DMS 273 (cell line): ENCODE results near the gene CACNB2.
"Not testable (repeated sequence)": the region's sequence is repeated elsewhere in the genome, so short reads cannot be mapped to it uniquely, and the experiment has no call there.

Experiments used
- DNase-seq: peaks from one replicate; lab custom pipeline; 2025; ENCODE audit not compliant: unreplicated experiment; lab: John Stamatoyannopoulos, UW

CACNB2 gene

DNA sequence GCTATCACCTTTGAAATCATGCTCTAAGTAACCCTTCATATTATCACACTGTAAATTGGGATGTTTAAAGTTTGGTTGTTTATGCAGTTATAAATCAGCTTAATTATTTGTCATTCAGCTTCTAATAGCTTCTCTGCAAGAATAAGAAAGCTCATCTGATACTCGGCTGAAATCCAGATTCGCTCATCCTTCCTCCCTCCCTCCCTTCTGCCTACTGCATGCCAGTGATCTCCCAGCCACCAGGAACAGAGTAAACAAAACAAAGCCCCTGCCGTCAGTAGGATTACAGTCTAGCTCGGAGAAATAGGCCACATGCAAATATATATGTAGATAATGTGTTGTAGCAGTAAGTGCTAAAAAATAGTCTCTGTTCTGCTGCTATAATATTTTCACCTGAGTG, 299.4 kb downstream of the CACNB2 start:
- no peak for DNase-seq

DNA sequence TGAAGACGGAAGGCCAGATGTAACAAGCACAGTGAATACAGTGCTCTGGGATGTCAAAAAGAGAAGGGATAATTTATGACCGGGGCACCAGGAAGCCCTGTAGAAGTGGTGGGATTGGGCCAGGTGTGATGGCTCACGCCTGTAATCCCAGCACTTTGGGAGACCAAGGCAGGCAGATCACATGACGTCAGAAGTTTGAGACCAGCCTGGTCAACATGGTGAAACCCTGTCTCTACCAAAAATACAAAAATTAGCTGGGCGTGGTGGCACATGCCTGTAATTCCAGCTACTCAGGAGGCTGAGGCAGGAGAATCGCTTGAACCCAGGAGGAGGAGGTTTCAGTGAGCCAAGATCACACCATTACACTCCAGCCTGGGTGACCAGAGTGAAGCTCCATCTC, 305.4 kb downstream of the CACNB2 start:
- not testable (repeated sequence) for DNase-seq

DNA sequence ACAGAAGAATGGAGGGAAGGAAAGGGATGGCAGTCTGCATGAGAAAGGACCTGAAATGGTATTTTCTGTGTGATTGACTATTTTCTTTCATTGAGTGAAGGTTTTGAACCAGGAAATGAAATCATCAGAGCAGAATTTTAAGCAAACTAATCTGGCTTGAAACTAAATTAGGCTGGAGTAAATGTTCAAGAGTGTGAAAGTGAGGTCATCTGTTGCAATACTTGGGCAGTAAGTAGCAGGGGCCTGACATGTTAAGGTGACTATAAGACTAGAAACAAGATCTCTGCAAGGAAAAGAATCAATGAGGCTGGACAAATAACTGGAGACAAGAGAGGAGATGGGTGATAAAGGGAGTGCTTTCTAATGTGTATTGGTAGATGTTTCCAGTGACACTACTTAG, 306.0 kb downstream of the CACNB2 start:
- DNase-seq: no peak

DNA sequence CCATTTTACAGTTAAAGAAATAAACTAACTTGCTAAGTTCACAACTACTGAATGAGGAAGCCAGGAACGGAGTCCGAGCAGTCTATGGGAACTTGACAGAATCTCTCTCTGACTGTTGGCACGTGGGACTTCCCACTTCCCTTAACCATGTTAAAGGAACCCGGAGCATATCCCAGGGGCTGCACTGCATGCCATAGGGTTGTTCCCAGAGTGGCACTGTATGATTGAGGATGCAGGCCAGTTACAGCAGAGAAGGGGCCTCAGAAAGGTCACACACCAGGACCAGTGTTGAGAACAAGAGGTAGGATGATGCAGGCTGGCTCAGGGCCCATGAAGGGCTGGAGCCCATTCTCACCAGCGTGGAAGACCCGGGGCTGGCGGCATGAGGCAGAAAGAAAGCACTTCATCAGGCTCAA, 309.4 kb downstream of the CACNB2 start:
- no peak for DNase-seq

DNA sequence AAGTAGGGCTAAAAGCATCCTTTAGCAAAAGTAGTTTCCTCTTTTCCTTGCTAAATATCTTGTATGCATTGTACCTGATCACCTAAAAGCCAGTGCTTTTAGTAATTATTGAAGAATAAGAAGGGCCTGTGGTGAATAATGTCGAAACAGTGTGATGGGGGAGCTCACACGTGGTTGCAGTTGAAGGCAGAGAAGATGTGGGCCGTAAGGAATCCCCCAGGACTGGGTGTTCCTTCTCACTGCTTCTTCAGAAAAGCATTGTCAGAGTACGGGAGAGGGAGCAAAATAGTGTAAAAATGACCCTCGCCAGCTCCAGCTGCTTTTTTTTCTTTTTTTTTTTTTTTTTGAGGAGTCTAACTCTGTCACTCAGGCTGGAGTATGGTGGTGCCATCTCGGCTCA, 310.1 kb downstream of the CACNB2 start:
- no peak for DNase-seq

DNA sequence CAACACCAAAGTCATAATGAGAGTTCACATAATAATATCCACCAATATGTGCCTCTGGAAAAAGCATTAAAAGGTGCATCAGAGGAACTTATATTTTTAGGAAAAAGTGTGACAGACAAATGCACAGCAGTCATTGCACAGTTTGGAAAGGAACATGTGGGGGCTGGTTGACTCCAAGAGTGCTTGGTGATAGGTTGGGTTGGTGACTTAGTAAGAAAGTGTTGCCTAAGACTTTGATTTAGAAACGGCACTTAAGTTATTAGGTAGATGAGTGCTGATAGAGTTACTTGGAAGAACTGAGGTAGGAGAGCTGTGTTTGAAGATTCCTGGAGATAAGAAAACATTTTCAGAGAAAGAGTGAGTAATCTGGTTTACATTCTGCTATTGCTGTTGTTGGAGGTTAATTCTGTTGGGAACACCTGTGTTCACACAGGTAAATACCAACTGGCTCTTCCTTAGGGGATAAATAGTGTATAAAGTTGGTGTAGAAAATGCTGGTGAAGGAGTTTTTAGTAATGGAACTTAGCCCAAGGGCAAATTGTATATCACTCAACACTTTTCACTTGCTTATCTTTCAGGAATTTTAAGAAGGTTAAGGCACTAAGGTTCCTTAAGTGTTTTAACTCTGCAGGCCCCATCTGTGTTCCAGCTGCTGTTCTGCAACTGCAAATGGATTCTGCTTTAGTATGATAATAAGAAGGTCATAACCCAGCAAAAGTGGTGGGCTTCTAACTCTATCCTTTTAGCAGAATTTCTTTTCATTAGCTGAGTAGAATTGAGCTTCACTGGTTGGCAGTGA, 315.1 kb downstream of the CACNB2 start:
- DNase-seq: no peak

DNA sequence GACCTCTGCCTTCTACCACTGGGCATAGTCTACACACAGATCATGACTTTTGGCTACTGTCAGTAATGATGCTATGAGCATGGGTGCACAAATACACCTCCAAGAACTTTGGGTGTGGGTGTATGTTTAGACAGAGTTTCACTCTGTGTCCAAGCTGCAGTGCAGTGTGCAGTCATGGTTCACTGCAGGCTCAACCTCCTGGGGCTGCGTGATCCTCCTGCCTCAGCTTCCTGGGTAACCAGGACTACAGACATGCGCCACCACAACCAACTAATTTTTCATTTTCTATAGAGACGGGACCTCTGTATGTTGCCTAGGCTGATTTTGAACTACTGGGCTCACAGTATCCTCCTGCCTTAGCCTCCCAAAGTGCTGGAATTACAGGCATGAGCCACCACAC, 316.8 kb downstream of the CACNB2 start:
- no peak for DNase-seq

DNA sequence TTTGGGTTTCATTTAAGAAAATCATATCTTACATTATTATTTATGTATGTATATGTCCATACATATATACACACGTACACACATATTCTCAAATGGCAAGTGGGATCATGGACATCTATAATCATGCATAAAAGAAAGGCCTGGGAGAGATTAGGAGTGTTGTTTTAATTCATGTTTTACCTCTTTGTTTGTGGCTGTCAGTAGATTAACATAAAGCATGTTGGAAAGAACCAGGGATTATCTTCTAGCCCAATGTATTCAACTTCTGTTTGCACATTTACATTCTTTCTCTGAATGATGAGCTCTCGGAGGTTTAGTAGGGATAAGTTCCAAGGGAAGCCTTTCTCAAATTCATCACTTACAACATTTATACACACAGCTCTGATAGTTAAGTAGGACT, 319.8 kb downstream of the CACNB2 start:
- DNase-seq: no peak

DNA sequence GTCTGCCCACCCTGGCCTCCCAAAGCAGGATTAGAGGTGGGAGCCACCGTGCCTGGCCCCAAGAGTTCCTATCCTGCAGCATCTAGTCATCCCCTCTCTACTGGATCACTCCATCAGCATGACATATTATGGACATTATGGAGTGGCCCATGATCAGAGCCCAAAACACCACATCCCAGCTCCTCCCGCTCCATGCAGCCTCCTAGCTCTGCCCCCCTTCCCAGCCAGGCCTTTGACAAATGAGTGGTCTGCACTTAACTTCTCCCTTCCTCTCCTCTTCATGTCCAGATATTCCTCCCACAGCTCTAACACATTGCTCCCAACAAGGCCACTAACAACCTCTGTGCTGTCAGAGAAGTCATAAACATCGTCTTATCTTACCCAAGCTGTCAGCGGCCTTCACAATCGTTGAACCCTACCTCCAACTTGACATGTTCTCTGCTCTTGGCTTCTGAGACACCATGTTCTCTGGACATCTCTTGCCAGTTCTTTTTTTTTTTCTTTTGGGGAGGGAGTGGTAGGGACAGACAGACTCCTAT, 323.5 kb downstream of the CACNB2 start:
- DNase-seq: no peak

DNA sequence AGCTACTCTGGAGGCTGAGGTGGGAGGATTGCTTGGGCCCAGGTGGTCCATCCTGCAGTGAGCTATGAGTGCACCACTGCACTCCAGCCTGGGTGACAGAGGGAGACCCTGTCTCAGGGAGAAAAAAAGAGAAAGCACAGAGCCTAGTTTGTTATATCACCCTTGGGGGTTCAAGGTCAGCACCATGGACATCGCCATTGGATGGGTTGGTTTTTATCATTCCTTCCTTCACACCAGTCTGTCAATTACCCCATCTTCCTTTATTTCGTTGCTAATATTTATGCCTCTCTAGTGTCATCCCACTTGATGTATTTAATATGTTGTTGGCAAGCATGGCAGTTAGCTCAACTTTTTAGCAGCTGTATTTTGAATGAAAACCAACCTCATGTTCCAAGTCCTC, 328.9 kb downstream of the CACNB2 start:
- DNase-seq: no peak

DNA sequence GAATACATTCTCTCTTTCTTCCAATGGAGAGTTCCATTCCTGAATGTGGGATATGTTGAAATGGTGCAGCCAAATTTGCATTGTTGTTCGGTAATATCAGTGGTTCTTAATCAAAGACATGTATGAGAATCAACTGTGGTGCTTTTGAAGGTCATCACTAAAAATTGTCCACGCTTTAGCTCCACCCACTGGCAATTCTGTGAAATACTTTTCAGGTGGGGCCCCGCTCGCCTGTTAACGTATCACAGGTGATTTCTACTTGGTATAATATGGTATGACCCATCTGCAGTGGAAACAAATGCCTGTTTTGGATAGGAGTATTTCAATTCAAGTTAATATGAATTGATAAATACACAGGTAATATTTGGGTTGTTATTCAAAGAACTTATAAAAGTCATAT, 332.8 kb downstream of the CACNB2 start:
- DNase-seq: peak; percentile 4

DNA sequence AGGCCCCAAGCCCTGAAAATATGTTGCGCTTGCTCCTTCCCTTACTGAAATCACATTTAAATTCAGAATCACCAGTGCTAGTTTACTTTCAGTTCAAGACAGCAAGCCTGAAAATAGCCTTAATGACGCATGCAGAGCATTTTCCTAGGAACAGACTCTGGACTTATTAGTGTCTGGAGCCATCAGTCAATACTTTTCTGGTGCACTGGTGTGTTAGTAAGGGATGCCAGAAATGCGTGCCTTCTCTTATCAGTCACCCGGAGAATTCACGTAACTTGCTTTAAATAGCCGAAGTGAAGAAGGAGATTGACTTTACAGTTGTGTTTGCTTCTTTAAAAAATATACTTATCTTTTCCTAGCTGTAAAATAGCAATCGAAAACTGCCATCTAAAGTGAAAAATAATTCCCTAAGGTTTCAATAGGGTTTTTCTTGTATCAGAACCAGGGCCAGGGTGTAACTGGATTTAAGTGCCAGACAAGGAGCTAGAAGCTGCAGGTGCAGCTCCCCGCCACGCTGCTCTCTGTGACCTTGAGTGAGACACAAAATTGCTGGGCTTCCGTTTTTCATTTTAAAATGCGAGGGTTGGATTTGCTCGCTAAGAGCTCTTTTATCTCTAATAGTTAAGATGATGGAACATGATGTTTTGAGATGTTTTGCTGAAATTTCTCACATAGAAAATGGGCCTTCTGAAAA, 333.3 kb downstream of the CACNB2 start:
- DNase-seq: no peak

DNA sequence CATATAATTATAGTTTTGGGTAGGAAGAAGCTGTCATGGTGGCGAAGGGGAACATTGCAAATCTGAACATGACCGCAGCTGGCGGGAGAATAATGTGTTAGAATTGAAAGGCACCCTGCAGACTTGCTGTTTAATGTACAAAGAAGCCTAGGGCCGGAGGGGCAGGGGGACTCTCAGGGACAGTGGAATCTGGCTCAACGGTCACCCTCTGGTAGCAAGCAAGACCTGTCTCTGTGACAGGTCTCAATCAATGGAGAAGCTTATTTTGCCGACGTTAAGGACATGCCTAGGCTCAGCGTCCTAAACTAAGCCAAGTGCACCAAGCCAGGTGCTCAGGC, 333.9 kb downstream of the CACNB2 start:
- DNase-seq: no peak

DNA sequence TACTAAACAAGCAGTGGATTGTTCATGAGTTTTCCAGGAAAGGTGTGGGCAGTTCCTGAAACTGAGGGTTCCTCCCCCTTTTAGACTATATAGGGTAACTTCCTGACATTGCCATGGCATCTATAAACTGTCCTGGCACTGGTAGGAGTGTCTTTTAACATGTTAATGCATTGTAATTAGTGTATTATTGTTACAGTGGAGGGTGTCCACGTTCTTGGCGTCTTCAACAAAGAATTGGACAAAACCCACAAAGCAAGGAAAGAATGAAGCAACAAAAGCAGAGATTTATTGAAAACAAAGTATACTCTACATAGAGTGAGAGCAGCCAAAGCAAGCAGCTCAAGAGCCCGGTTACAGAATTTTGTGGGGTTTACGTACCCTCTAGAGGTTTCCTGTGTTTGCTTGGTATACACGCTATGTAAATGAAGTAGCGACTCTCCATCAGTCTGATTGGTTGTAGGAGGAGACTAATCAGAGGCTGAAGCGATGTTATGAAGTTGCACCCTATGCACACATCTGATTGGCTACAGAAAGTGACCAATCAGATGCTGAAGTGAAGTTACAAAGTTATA, 335.9 kb downstream of the CACNB2 start:
- DNase-seq: no peak

DNA sequence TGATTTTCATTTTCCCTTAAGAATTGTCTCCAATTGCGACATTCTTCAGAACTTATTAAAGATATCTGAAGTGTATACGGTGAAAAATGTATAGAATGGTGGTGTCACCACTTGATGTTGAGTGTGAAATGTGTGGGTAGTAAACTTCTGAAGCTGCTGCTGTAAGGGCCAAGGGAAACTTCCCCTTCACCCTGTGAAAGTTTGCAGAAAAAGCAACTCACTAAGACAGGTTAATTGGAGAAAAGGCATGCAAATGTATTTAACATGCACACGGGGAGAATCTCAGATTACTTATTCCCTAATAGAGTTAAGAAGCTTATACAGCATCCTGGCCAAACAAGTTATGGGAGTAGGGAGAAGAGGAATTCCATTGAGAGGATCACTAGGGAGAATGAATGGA, 338.1 kb downstream of the CACNB2 start:
- DNase-seq: no peak

DNA sequence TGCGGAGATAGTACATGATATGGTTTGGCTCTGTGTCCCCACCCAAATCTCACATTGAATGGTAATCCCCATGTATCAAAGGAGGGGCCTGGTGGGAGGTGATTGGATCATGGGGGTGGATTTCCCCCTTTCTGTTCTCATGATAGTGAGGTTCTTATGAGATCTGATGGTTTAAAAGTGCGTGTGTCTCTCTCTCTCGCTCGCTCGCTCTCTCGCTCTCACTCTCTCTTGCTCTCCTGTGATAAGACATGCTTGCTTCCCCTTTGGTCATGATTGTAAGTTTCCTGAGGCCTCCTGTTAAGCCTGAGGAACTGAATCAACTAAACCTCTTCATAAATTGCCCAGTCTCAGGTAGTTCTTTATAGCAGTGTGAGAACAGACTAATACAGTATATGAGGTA, 339.3 kb downstream of the CACNB2 start:
- no peak for DNase-seq

DNA sequence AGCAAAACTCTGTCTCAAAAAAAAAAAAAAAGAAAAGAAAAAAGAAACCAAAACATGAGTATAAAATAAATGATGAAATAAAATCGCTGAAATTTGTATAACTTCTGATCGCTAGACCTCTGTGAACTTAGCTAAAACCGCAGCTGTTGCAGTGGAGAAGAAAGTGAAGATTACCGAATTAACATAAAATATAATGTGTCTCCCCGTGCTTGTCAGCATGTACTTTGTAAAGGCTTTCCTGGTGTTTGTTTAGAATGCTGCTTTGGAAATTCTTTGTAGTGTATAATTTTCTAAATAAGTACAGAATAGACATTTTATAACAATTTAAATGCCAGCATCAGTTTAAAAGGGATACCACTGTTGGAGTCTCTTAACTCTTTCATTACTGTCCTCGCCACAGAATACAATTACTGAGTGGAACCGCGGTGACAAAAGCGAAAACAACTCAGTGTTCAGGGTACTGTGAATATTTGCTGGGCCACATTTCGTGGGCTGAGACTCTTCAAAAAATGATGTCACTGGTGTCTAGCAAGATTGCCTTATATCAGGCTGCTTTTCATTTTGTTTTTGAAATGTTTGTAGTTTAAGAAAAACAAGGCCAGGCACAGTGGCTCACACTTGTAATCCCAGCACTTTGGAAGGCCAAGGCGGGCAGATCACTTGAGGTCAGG, 343.4 kb downstream of the CACNB2 start:
- DNase-seq: no peak

DNA sequence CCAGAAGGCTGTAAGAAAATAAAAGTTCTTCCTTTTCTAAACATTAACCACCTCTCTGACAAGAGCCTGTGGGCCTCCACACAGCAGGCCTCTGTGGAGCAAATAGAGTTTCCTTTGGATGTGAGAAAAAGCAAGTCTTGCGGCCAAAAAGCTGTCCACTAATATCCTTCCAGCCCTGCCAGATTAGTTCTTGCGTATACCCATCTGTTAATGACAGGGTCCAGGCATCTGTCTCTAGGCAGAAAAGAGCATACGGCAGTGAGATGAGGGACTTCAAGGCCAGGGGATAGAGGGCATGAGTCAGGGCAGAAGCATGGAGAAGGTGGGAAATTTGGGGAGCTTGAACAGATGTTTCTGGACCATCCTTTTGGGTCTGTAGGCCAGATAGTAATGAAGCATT, 346.2 kb downstream of the CACNB2 start:
- DNase-seq: peak; percentile 13

DNA sequence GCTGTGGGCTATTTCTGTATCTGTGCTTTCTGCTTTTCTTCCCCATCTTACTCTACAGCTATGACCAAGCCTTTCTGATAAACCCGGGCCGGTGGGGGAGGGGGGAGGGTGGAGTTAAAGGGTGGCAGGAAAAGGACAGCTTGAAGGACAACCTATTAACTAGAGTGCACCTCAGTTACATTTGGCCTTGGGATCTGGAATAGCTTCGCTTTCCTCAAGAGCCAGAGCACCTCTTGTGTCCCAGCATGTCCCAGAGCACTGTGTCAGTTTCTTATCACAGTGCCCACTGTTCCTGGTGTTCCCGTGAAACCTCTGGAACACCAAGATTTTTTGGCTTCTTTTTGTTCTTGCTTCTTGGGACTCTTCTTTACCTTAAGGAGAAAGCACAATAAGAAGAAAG, 350.5 kb downstream of the CACNB2 start:
- DNase-seq: no peak

DNA sequence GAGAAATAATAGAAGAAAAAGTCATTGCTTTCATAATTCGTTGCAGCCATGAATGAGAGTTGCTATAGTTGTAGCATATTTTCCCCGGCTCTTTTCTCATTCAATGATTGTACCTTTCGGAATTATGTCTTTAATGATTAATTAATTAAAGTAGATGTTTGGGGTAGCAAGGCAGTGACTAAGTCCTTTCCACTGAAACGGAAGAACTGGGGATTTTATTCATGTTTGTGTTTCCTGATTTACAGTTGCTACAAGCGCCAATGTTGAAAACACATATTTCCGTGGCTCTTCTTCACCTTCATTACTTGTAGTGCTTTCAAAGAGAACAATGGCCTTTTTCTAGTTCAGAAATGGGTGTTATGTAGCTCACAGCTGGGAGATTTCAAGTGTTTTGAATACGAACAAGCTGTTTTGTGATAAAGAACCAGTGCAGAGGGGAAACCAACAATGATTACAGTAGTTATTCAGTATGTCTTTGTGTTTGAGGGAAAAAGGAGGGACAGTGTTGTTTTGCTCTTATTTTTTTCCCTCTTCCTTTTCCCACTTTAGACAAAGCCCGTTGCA, 357.7 kb downstream of the CACNB2 start:
- DNase-seq: no peak

DNA sequence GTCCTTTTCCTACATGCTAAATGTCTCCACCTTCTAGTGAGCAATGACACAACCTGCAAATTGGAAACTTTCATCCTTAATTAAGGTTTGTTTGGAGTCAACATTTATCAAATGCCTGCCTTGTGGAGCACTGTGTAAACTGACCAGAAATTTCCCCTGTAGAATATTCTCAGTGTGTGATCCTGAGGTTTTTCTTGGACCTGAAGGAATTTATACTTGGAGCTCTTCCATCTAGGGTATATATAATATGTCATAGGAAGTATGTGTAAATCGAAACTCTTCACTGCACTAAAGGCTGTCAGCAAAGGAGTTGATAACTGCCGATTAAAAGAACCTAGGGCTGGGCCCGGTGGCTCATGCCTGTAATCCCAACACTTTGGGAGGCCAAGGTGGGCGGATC, 358.8 kb downstream of the CACNB2 start:
- no peak for DNase-seq
